ENCODE measurements around the gene DNMT3B. TPM values are rescaled to one million over a fixed set of nuclear protein-coding genes. Genes with fewer than 3 reads are reported as not detected.
A peak's percentile ranks its signal among the peaks of the same experiment; 100 is the strongest.

DNMT3B gene
- total and polyA plus RNA-seq, 9 of the 15 experiments (the other 6 are each of a cell fraction or from before 2014, with no cell fraction given) = 9.3 to 74.8 (median 49.1) TPM

DNA sequence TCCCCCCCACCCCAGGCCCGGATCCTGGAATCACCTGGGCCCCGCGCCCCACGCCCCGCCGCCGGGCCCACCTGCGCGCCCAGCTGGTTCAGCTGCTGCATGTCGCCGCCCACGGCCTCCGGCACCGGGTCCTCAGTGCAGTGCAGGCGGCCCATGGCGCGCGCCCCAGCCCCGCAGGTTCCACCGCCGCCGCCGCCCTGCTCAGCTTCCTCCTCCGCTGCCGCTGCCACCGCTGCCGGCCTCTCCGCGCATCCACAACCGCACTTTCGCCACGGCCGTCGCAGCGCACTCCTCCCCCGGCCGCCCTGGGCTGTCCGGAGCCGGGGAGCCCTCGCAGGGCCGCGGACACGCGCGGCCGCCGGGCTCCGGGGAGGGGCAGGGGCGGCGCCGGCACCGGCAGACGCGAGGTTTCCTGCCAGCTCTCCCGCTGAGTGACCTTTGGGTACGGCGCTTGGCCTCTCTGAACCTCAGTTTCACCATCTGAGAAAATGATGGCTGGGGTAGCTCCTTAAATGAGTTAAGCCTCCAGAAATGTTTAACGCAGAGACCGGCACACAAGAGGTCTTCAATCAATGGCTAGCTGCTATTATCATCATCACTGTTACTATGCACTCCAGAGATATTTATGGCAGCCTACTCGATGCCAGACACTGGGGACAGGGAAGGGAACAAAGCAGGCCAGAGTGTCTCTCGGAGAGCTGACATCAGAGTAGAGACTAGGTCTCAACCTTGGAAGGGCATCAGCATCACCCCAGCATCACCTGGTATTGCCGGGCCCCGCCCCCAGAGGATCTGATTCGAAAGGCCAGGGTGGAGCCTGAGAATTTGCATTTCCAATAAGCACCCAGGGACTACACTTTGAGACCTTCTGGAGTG is 18.7 kb upstream of the DNMT3B start, which contains the start of gene COMMD7 (continued):
- TF ChIP-seq ZNF24 (IDR thresholded peaks at IDR 0.05) (peak; percentile 39; the same call in 1 of the 2 replicates), MAZ (CRISPR knock-in tag; conservative IDR thresholded peaks at IDR 0.05 in 1 of 2, IDR thresholded peaks at IDR 0.05 in 1 of 2) (peak; percentile 45 to 84; a peak in 3 of 4 replicates), DMBX1 (CRISPR knock-in tag; IDR thresholded peaks at IDR 0.05; ENCODE audit: borderline replicate concordance) (peak; percentile 35; the same call in 1 of the 2 replicates), SLC30A9 (CRISPR knock-in tag; IDR thresholded peaks at IDR 0.05) (no peak), RCOR1 (IDR thresholded peaks at IDR 0.05; ENCODE audit: borderline replicate concordance in 1 of 2, low read depth in 2 of 2, low read length in 2 of 2) (no peak; a peak in 1 of 4 replicates)
- TF ChIP-seq, protein P1, sequence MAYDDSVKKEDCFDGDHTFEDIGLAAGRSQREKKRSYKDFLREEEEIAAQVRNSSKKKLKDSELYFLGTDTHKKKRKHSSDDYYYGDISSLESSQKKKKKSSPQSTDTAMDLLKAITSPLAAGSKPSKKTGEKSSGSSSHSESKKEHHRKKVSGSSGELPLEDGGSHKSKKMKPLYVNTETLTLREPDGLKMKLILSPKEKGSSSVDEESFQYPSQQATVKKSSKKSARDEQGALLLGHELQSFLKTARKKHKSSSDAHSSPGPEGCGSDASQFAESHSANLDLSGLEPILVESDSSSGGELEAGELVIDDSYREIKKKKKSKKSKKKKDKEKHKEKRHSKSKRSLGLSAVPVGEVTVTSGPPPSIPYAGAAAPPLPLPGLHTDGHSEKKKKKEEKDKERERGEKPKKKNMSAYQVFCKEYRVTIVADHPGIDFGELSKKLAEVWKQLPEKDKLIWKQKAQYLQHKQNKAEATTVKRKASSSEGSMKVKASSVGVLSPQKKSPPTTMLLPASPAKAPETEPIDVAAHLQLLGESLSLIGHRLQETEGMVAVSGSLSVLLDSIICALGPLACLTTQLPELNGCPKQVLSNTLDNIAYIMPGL (CRISPR knock-in tag; IDR thresholded peaks at IDR 0.05) = no peak
- TF ChIP-seq, protein P2, sequence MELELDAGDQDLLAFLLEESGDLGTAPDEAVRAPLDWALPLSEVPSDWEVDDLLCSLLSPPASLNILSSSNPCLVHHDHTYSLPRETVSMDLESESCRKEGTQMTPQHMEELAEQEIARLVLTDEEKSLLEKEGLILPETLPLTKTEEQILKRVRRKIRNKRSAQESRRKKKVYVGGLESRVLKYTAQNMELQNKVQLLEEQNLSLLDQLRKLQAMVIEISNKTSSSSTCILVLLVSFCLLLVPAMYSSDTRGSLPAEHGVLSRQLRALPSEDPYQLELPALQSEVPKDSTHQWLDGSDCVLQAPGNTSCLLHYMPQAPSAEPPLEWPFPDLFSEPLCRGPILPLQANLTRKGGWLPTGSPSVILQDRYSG (tag; conservative IDR thresholded peaks at IDR 0.05; ENCODE audit: low read depth) = no peak
- TF ChIP-seq, protein P3, sequence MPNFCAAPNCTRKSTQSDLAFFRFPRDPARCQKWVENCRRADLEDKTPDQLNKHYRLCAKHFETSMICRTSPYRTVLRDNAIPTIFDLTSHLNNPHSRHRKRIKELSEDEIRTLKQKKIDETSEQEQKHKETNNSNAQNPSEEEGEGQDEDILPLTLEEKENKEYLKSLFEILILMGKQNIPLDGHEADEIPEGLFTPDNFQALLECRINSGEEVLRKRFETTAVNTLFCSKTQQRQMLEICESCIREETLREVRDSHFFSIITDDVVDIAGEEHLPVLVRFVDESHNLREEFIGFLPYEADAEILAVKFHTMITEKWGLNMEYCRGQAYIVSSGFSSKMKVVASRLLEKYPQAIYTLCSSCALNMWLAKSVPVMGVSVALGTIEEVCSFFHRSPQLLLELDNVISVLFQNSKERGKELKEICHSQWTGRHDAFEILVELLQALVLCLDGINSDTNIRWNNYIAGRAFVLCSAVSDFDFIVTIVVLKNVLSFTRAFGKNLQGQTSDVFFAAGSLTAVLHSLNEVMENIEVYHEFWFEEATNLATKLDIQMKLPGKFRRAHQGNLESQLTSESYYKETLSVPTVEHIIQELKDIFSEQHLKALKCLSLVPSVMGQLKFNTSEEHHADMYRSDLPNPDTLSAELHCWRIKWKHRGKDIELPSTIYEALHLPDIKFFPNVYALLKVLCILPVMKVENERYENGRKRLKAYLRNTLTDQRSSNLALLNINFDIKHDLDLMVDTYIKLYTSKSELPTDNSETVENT (CRISPR knock-in tag; IDR thresholded peaks at IDR 0.05) = peak; percentile 23; the same call in 1 of the 2 replicates

All from K562 (cell line).